ENCODE data around the gene HHATL. TPM values are rescaled to one million over a fixed set of nuclear protein-coding genes. Genes with fewer than 3 reads are reported as not detected.

HHATL gene
- total RNA-seq, 4 donors from 2014 or later = 2.3 TPM; not detected in 3

DNA sequence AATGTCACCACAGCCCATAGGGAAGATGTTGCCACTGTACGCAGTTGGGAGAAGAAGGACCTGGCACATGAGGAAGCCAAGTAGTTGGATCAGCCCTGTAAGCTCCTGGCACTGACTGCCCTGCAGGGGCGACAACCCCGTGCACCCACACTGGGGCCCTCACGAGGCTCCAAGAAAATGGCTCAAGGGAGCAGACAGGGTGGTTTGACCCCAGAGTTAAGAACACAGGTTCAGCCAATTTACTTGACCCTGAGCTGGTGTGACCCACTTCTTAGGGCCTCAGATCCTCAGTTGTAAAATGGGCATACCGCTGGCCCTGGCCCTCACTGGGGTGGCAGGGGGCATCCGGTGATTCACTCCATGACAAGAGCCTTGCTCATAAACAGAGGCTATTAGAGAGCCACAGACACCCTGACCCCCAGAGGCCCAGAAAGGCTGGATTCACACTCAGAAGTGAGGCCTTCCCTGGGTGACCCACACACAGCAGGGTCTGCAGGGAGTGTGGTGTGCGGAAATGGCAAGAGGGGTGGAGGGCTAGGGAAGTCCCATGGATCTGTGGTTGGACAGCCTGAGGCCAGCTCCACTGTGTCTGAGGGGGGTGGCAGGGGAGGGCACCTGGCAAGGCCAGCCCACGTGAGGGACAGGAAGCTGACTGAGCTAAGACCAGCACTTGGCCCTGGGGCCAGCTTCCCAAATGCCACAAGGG lies 1.7 kb upstream of the HHATL start:
- DNase-seq (ENCODE audit: low spot score in 2 of 2) = no peak
- H3K27ac ChIP-seq = no peak overlapping the region
- WGBS = 90% methylated on average over 7 of the region's 8 CpGs
- H3K36me3 ChIP-seq = no peaks in the 10 kb centered on the region
- H3K4me3 ChIP-seq = no peak overlapping the region
- no peaks in the 10 kb centered on the region for H3K27me3 ChIP-seq
- TF ChIP-seq POLR2AphosphoS5 (IDR thresholded peaks at IDR 0.05) = no peak
- TF ChIP-seq, protein P1, sequence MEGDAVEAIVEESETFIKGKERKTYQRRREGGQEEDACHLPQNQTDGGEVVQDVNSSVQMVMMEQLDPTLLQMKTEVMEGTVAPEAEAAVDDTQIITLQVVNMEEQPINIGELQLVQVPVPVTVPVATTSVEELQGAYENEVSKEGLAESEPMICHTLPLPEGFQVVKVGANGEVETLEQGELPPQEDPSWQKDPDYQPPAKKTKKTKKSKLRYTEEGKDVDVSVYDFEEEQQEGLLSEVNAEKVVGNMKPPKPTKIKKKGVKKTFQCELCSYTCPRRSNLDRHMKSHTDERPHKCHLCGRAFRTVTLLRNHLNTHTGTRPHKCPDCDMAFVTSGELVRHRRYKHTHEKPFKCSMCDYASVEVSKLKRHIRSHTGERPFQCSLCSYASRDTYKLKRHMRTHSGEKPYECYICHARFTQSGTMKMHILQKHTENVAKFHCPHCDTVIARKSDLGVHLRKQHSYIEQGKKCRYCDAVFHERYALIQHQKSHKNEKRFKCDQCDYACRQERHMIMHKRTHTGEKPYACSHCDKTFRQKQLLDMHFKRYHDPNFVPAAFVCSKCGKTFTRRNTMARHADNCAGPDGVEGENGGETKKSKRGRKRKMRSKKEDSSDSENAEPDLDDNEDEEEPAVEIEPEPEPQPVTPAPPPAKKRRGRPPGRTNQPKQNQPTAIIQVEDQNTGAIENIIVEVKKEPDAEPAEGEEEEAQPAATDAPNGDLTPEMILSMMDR (IDR thresholded peaks at IDR 0.05) = no peak
- TF ChIP-seq EP300 (IDR thresholded peaks at IDR 0.05) = no peak
- no peak for TF ChIP-seq POLR2A (IDR thresholded peaks at IDR 0.05)
- no peaks in the 10 kb centered on the region for H3K4me1 ChIP-seq
- no peaks in the 10 kb centered on the region for H3K9me3 ChIP-seq

GRCh38 chr3:42703695-42704025 lies 1.1 kb upstream of the HHATL start:
- Histone ChIP-seq H3K4me3 (no peak overlapping the region), H3K4me1 (no peaks in the 10 kb centered on the region), H3K27ac (no peak overlapping the region), H3K36me3 (no peaks in the 10 kb centered on the region), H3K27me3 (no peaks in the 10 kb centered on the region), H3K9me3 (no peaks in the 10 kb centered on the region)
- DNase-seq (ENCODE audit: low spot score in 2 of 2) = no peak
- 90% methylated on average over 3 of the region's 5 CpGs for WGBS
- no peak for TF ChIP-seq POLR2A (IDR thresholded peaks at IDR 0.05)
- no peak for TF ChIP-seq POLR2AphosphoS5 (IDR thresholded peaks at IDR 0.05)
- TF ChIP-seq, protein P1 (IDR thresholded peaks at IDR 0.05) = no peak

- Histone ChIP-seq H3K27me3 (no peaks in the 10 kb centered on the region), H3K4me3 (no peak overlapping the region), H3K27ac (no peak overlapping the region), H3K9me3 (no peaks in the 10 kb centered on the region), H3K4me1 (no peaks in the 10 kb centered on the region), H3K36me3 (no peaks in the 10 kb centered on the region)
- TF ChIP-seq POLR2A (IDR thresholded peaks at IDR 0.05) (no peak), EP300 (IDR thresholded peaks at IDR 0.05) (no peak), POLR2AphosphoS5 (IDR thresholded peaks at IDR 0.05) (no peak)
- TF ChIP-seq, protein P1 (IDR thresholded peaks at IDR 0.05) = no peak
- DNase-seq (ENCODE audit: low spot score in 2 of 2) = no peak
- WGBS = 80% methylated on average over 2 of the region's 6 CpGs
Observed at GRCh38 chr3:42702982-42703694, 540 bp upstream of the HHATL start.

DNA sequence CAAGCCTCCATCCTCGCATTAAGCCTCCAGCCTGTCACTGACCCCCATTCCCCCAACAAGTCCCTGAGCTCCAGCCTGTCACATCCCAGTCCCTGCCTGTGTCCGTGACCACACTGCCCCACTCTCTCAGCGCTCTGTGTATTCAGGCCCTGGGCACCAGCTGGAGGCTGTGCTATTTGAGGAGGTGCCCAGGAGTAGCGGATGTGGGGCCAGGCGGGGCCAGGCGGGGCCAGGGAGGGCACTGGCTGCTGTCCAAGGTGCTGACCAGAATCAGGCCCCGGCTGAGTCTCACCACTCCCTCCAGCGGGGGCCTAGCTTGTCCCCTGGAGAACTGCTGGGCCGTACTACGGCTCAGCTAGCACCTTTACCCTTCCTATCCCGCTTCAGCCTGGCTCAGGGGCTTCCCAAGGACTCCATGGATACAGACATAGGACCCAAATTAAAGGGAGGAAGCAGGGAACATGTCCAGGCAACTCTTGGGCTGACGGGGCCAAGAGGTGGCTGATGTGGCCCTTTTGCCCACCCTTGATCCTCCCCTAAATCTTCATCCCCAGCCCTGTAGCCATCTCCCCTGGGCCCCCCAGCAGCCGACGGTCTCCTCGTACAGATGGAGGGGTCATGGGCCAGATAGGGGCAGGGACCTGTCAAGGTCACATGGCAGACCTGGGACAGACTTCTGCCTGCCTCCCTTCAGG lies 1.1 kb downstream of the HHATL start:
- DNase-seq (ENCODE audit: low spot score in 2 of 2) = peak in 1 of 2 donors; percentile 76
- Histone ChIP-seq H3K4me3 (no peak overlapping the region), H3K27ac (no peak overlapping the region), H3K36me3 (no peaks in the 10 kb centered on the region), H3K9me3 (no peaks in the 10 kb centered on the region), H3K27me3 (no peaks in the 10 kb centered on the region), H3K4me1 (no peaks in the 10 kb centered on the region)
- no peak for TF ChIP-seq EP300 (IDR thresholded peaks at IDR 0.05)
- TF ChIP-seq, protein P1 (IDR thresholded peaks at IDR 0.05) = no peak
- no peak for TF ChIP-seq POLR2AphosphoS5 (IDR thresholded peaks at IDR 0.05)
- TF ChIP-seq POLR2A (IDR thresholded peaks at IDR 0.05) = no peak
- 62% methylated on average over 7 of the region's 15 CpGs for WGBS

All from suprapubic skin (tissue), 4 donors.